ENCODE measurements around the gene MYLK3.

The MYLK3 gene

GRCh38 chr16:46728806-46729205 lies 19.3 kb downstream of the MYLK3 start:
- in situ Hi-C loops (cut with MboI; ENCODE audit: low sequenced_read_pairs), result no loop called here

GRCh38 chr16:46727630-46728029 lies 20.5 kb downstream of the MYLK3 start:
- in situ Hi-C loops (cut with MboI; ENCODE audit: low sequenced_read_pairs), result no loop called here

DNA sequence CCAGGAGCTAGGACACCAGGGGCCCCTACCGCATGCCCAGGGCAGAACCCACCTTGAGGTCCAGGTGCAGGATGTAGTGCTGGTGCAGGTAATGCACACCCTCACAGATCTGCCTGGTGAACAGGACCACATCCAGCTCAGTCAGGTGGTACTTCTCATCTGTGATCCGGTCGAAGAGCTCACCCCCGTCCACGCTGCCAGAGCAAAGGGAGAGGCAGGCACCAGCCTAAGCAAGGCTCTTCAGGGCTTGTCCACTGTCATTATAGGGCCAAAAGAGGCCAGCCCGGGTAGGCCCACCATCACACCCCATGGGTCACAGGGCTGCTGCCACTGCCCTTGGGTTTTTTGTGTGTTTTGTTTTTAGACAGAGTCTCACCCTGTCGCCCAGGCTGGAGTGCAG lies 21.0 kb downstream of the MYLK3 start:
- in situ Hi-C loops (cut with MboI; ENCODE audit: low sequenced_read_pairs), result no loop called here

DNA sequence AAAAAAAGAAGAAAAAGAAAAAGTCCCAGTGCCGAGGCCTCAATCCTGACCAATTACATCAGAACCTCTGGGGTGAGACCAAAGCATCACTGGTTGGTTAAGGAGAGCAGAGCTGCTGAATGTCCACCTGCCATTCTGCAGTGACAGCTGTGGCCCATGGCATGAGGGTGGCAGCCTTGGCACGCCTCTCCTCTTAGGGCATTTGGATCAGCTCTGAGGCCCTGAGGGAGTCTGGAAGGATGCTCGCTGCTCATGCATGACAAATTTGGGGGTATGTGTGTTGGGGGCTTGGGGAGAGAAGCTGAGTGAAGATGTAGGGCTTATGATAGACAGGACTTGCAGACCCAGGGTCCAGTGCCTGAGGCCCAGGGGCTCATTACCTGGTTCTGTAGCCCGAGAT lies 26.3 kb downstream of the MYLK3 start:
- in situ Hi-C loops (cut with MboI; ENCODE audit: low sequenced_read_pairs), result no loop called here

DNA sequence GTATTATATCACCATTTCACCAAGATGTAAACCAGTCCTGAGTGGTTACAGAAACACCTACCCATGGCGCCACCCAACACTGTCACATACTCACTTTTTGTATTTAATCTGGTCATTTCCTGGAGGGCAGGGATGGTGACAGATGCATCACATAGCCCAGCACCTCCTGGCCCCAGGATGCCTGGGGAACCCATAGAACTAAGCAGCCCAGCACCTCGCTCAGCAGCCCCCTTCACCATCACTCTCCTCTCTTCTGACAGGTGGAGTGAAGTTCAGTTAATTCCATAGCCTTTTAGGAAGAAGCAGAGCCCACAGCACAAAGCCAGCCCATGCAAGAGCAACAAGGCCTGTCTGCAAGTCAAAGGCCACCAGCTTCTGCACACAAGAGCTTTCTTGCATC lies 27.5 kb downstream of the MYLK3 start:
- in situ Hi-C loops (cut with MboI; ENCODE audit: low sequenced_read_pairs), result no loop called here

- in situ Hi-C loops (cut with MboI; ENCODE audit: low sequenced_read_pairs), result no loop called here
Measured at GRCh38 chr16:46719528-46719927, 28.6 kb downstream of the MYLK3 start.

- in situ Hi-C loops (cut with MboI; ENCODE audit: low sequenced_read_pairs), result no loop called here
Measured at GRCh38 chr16:46718214-46718613, 29.9 kb downstream of the MYLK3 start.

DNA sequence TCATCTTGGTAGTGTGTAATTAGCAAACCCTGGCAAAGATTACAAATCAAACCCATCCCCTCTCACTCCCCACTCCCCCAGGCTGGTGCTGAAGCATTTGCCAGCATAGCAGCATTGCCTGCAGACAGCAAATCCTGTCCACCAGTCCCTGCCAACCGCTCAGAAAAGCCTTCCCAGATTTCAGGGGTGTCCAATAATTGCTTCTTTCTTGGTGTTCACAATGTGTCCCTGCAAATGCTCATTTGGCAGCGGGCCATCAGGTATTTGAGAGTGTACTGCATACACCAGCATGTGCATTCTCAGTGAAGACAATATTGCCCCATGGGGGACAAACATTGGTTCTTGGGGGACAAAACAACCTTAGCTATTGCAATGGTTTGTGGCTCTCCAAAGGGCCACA lies 30.5 kb downstream of the MYLK3 start:
- in situ Hi-C loops (cut with MboI; ENCODE audit: low sequenced_read_pairs), result no loop called here

DNA sequence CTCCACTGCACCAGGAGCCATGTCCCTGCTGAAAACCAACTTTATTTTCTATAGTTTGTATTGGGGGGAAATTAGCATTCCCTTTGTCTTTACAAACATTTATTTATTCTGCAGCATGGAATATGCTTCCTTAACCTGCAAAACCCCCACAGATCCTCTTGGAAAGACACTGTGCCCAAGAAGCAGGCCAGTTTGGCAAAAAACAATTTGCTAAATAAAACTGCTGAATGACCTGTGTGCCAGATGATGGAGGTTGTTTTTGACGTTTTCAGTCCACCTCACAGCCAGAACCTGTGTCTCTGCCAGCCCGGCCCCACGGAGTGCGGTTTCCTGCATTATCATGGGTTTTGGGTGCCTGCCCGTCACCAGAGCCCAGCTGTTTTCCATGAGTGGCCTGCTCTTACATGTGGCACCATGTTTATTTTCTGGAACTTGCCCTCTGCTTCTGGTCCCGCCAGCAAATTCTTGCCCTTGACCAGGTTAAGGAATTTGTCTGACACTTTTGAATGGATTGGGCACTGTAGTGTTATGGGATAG lies 32.3 kb downstream of the MYLK3 start:
- in situ Hi-C loops (cut with MboI; ENCODE audit: low sequenced_read_pairs), result no loop called here

- in situ Hi-C loops (cut with MboI; ENCODE audit: low sequenced_read_pairs), result no loop called here
Measured at GRCh38 chr16:46714797-46715591, 33.1 kb downstream of the MYLK3 start.

DNA sequence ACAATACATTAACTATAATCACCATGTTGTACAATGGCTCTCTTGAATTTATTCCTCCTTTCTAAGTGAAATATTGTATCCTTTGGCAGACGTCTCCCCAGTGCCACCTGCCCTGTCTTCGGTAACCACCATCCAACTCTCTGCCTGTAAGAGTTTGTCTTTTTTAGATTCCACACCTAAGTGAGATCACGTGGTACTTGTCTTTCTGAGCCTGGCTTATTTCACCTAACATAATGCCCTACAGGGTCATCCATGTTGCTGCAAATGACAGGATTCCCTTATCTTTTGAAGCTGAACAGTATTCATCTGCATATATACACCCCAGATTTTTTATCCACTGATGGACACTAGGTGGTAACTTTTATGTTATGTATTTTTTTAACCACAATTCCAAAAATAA lies 34.5 kb downstream of the MYLK3 start:
- in situ Hi-C loops (cut with MboI; ENCODE audit: low sequenced_read_pairs), result no loop called here

DNA sequence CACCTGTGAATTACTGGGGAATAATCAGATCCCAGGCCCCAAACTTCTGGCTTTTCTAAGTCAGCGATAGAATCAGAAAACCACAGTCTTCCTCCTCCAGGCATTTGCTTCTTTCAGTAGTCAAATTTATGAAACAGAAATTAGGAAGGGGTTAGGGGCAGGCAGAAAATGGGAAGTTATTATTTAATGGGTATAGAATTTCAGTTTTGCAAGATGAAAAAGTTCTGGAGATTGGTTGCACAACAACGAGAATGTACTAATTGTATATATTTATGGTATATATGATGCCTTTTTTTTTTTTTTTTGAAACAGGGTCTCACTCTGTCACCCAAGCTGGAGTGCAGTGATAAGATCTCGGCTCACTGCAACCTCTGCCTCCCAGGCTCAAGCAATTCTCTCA lies 35.2 kb downstream of the MYLK3 start:
- in situ Hi-C loops (cut with MboI; ENCODE audit: low sequenced_read_pairs), result no loop called here

GRCh38 chr16:46711106-46712058 lies 36.8 kb downstream of the MYLK3 start:
- in situ Hi-C loops (cut with MboI; ENCODE audit: low sequenced_read_pairs), result no loop called here

DNA sequence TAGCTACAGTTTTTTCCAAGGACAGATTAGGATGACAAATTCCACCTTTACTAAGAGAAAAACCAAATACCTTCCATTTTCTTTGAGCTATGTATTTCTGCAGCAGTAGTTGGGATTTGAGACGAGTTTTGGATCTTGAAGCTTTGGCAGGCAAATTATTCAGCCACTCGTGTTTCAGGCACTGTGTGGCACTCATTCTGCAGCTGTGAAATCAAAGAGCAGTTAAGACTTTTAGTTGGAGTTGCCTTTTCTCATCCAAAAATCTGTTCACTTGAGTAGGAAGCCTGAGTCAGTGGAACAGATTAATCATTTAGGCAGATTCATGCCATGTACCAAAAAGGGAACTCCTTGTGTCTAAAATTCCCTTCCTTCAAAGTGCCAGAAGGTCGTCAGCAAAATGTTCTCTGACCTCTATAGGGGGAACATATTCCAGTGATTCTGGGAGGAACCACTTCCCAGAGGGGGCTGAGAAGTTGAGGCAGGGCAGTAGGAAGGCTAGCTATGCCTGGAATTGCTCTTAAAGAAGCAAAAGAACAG lies 38.6 kb downstream of the MYLK3 start:
- in situ Hi-C loops (cut with MboI; ENCODE audit: low sequenced_read_pairs), result no loop called here

GRCh38 chr16:46706642-46707041 lies 41.5 kb downstream of the MYLK3 start:
- in situ Hi-C loops (cut with MboI; ENCODE audit: low sequenced_read_pairs), result no loop called here

GRCh38 chr16:46702030-46702429 lies 46.1 kb downstream of the MYLK3 start:
- in situ Hi-C loops (cut with MboI; ENCODE audit: low sequenced_read_pairs), result no loop called here

GRCh38 chr16:46701615-46702014 lies 46.5 kb downstream of the MYLK3 start:
- in situ Hi-C loops (cut with MboI; ENCODE audit: low sequenced_read_pairs), result no loop called here

- in situ Hi-C loops (cut with MboI; ENCODE audit: low sequenced_read_pairs), result no loop called here
Measured at GRCh38 chr16:46700048-46700447, 48.1 kb downstream of the MYLK3 start.

- in situ Hi-C loops (cut with MboI; ENCODE audit: low sequenced_read_pairs), result no loop called here
Measured at GRCh38 chr16:46696957-46697356, 51.2 kb downstream of the MYLK3 start.

- in situ Hi-C loops (cut with MboI; ENCODE audit: low sequenced_read_pairs), result no loop called here
Measured at GRCh38 chr16:46695937-46696336, 52.2 kb downstream of the MYLK3 start.

GRCh38 chr16:46693598-46693997 lies 54.5 kb downstream of the MYLK3 start:
- in situ Hi-C loops (cut with MboI; ENCODE audit: low sequenced_read_pairs), result no loop called here
